ENCODE data around the gene NUBPL. TPM values are rescaled to one million over a fixed set of nuclear protein-coding genes. Genes with fewer than 3 reads are reported as not detected.

NUBPL gene
- total RNA-seq, 6 donors from 2014 or later = 3.2 to 15.2 (median 8.2) TPM

DNA sequence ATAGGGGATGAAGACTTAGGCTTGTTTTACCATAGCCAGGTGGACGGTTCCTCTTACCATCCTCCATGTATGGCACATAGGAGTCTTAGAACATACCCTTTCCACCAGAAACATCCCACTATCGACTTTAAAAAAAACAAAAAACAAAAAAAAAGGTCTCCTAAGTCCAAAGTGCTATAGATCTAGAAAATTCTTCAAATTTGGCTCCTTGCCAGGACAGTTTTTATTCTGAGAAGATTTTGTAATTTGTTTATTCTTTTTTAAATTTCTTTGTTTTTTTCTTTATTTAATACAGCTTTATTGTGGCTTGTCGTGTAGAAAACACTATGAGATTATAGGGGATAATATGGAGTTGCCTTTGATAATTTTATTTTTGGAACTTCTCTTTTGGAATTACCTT lies 197.7 kb downstream of the NUBPL start:
- WGBS, 2 donors = 62 to 84% methylated on average over 3 of the region's 3 CpGs
- TF ChIP-seq POLR2A (IDR thresholded peaks at IDR 0.05) (no peak), POLR2AphosphoS5 (IDR thresholded peaks at IDR 0.05) (no peak), EP300 (IDR thresholded peaks at IDR 0.05) (no peak)
- TF ChIP-seq, protein P1, sequence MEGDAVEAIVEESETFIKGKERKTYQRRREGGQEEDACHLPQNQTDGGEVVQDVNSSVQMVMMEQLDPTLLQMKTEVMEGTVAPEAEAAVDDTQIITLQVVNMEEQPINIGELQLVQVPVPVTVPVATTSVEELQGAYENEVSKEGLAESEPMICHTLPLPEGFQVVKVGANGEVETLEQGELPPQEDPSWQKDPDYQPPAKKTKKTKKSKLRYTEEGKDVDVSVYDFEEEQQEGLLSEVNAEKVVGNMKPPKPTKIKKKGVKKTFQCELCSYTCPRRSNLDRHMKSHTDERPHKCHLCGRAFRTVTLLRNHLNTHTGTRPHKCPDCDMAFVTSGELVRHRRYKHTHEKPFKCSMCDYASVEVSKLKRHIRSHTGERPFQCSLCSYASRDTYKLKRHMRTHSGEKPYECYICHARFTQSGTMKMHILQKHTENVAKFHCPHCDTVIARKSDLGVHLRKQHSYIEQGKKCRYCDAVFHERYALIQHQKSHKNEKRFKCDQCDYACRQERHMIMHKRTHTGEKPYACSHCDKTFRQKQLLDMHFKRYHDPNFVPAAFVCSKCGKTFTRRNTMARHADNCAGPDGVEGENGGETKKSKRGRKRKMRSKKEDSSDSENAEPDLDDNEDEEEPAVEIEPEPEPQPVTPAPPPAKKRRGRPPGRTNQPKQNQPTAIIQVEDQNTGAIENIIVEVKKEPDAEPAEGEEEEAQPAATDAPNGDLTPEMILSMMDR (IDR thresholded peaks at IDR 0.05) = no peak
- Histone ChIP-seq H3K4me3 (no peak overlapping the region), H3K36me3 (no peaks in the 10 kb centered on the region), H3K4me1 (no peaks in the 10 kb centered on the region), H3K9me3 (no peaks in the 10 kb centered on the region), H3K27me3 (no peaks in the 10 kb centered on the region), H3K27ac (no peak overlapping the region)
- DNase-seq = no peak
- no peak for ATAC-seq (ENCODE audit: low FRiP score in 2 of 2)

DNA sequence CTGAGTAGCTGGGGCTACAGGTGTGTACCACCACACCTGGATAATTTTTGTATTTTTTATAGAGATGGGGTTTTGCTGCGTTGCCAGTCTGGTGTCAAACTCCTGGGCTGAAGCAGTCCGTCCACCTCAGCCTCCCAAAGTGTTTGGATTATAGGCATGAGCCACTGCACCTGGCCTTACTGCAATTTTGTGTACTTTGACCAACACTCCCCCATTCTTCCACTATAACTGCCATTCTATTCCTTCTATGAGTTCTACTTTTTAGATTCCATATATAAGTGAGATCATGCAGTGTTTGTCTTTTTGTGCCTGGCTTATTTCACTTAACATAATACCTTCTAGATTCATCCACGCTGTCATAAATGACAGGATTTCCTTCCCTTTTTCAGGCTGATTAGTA lies 199.1 kb downstream of the NUBPL start:
- no peak for ATAC-seq (ENCODE audit: low FRiP score in 2 of 2)
- no peak for DNase-seq
- H3K9me3 ChIP-seq = no peaks in the 10 kb centered on the region
- H3K36me3 ChIP-seq = no peaks in the 10 kb centered on the region
- no peaks in the 10 kb centered on the region for H3K27me3 ChIP-seq
- no peak for TF ChIP-seq EP300 (IDR thresholded peaks at IDR 0.05)
- TF ChIP-seq, protein P1 (IDR thresholded peaks at IDR 0.05) = no peak
- no peak for TF ChIP-seq POLR2A (IDR thresholded peaks at IDR 0.05)
- no peak for TF ChIP-seq POLR2AphosphoS5 (IDR thresholded peaks at IDR 0.05)
- no peaks in the 10 kb centered on the region for H3K4me1 ChIP-seq
- H3K27ac ChIP-seq = no peak overlapping the region
- 62 to 63% methylated on average over 3 of the region's 3 CpGs for WGBS, 2 donors
- no peak overlapping the region for H3K4me3 ChIP-seq

DNA sequence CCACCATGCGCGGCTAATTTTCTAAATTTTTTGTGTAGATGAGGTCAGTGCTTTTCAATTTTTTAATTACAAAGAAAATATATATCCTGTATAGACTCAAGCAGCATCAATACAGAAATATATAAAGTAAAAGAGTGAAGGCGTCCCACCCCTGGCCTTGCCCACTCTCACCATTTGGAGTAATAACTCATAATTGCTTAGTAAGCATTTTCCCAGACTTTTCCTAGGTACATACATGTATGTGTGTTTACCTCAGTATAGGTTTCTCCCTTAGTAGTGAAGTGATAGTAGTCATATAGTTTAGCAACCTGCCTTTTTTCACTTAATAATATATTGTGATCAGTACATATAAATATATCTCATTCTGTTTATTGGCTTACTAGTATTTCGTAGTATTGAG lies 200.1 kb downstream of the NUBPL start:
- TF ChIP-seq POLR2A (IDR thresholded peaks at IDR 0.05) (no peak), EP300 (IDR thresholded peaks at IDR 0.05) (no peak), POLR2AphosphoS5 (IDR thresholded peaks at IDR 0.05) (no peak)
- TF ChIP-seq, protein P1 (IDR thresholded peaks at IDR 0.05) = no peak
- ATAC-seq (ENCODE audit: low FRiP score in 2 of 2) = no peak

DNA sequence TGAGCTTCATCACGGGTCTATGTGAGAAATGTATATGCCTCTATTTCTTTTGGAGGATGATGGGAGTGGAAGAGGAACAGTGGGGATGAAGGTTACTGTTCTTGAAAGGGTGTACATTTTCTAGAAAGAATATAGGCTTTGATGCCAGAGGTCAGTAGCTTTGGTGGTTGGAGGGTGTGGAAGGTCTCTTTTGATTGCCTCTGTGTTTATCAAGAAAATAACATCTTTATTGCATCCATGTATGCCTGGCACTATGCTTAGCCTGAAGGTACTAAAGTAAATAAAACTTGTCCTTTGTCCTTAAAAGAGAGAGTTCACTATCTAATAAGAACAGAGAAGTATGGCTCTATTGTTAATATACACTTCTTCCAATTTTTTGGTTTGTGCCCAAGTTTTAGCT lies 201.8 kb downstream of the NUBPL start:
- no peak for DNase-seq
- Histone ChIP-seq H3K27me3 (no peaks in the 10 kb centered on the region), H3K27ac (no peak overlapping the region), H3K9me3 (no peaks in the 10 kb centered on the region), H3K36me3 (no peaks in the 10 kb centered on the region), H3K4me1 (no peaks in the 10 kb centered on the region), H3K4me3 (no peak overlapping the region)
- ATAC-seq (ENCODE audit: low FRiP score in 2 of 2) = no peak
- TF ChIP-seq EP300 (IDR thresholded peaks at IDR 0.05) (no peak), POLR2A (IDR thresholded peaks at IDR 0.05) (no peak), POLR2AphosphoS5 (IDR thresholded peaks at IDR 0.05) (no peak)
- TF ChIP-seq, protein P1 (IDR thresholded peaks at IDR 0.05) = no peak
- WGBS, 2 donors = 90 to 96% methylated on average over 1 of the region's 1 CpG

More for the DNA sequence above, 200.1 kb downstream of the NUBPL start:
- Histone ChIP-seq H3K27me3 (no peaks in the 10 kb centered on the region), H3K36me3 (no peaks in the 10 kb centered on the region), H3K9me3 (no peaks in the 10 kb centered on the region), H3K4me1 (no peaks in the 10 kb centered on the region), H3K4me3 (no peak overlapping the region), H3K27ac (no peak overlapping the region)
- DNase-seq = no peak
- 94 to 95% methylated on average over 4 of the region's 4 CpGs for WGBS, 2 donors

DNA sequence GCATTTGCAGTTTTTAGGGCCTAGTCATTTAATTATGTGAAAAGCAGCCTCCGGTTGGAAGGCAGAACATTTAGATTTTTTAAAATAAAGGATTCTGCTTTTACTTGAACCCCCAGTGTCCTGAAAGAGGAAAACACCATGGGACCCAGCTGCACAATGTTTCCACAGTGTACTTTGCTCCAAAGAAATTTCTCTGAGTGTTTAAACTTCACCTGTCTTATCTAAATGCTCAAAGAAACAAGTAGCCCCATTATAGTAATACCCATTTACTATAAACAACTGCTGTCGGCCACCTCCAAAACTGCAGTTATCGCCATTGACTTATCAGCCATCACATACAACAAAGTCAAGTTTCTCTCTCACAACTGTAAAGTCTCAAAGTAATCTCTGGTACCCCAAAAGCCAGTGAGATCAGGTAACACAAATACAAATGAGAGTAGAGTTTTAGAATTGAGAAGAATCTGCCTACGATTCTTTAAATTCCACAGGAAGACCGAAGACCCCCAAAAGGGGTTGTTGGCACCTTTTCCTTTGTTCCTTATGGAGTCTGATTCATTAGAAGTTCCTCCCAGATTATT lies 205.2 kb downstream of the NUBPL start:
- WGBS, 2 donors = 86 to 89% methylated on average over 5 of the region's 5 CpGs
- H3K4me1 ChIP-seq = no peaks in the 10 kb centered on the region
- TF ChIP-seq, protein P1 (IDR thresholded peaks at IDR 0.05) = no peak
- TF ChIP-seq POLR2A (IDR thresholded peaks at IDR 0.05) (no peak), EP300 (IDR thresholded peaks at IDR 0.05) (no peak), POLR2AphosphoS5 (IDR thresholded peaks at IDR 0.05) (no peak)
- ATAC-seq (ENCODE audit: low FRiP score in 2 of 2) (no peak), DNase-seq (no peak)
- H3K36me3 ChIP-seq = no peaks in the 10 kb centered on the region
- H3K27me3 ChIP-seq = no peaks in the 10 kb centered on the region
- H3K4me3 ChIP-seq = no peak overlapping the region
- H3K9me3 ChIP-seq = no peaks in the 10 kb centered on the region
- H3K27ac ChIP-seq = no peak overlapping the region
